K562 (cell line): ENCODE results near the gene ARHGAP15. TPM values are rescaled to one million over a fixed set of nuclear protein-coding genes. Genes with fewer than 3 reads are reported as not detected.

ENCODE experiments used
- ARID1B ChIP-seq: fragments of 450-650 bp; IDR thresholded peaks from 2 replicates; pipeline ENCODE4 v1.6.1; 2016; ENCODE audit warnings: antibody characterized with exemption, mild to moderate bottlenecking, inconsistent platforms
- COPS2 ChIP-seq: fragments of 450-650 bp; conservative IDR thresholded peaks from 2 replicates; pipeline ENCODE4 v1.6.1; 2016; ENCODE audit warnings: mild to moderate bottlenecking, moderate library complexity
- DPF2 ChIP-seq: fragments of 450-650 bp; IDR thresholded peaks from 2 replicates; pipeline ENCODE4 v1.6.1; 2016
- ESRRB ChIP-seq: fragments of 250-450 bp; sonication (Bioruptor Pico); IDR thresholded peaks from 2 replicates; pipeline ENCODE4 v1.5.0; 2020; ENCODE audit warnings: mild to moderate bottlenecking, moderate library complexity, borderline replicate concordance
- FOXK1 ChIP-seq: sonication (generic); formaldehyde crosslinking; IDR thresholded peaks from 2 replicates; pipeline ENCODE4 v1.8.0; 2022; ENCODE audit warnings: missing genetic modification reagents, mild to moderate bottlenecking, borderline replicate concordance
- KAT7 ChIP-seq: sonication (generic); formaldehyde crosslinking; IDR thresholded peaks from 2 replicates; pipeline ENCODE4 v1.8.0; 2022; ENCODE audit warnings: missing genetic modification reagents, mild to moderate bottlenecking, borderline replicate concordance
- KLF1 ChIP-seq: fragments of 450-650 bp; IDR thresholded peaks from 2 replicates; pipeline ENCODE4 v1.6.1; 2016; ENCODE audit warnings: missing genetic modification characterization, missing compliant biosample characterization
- MAX ChIP-seq: sonication (generic); formaldehyde crosslinking; IDR thresholded peaks from 2 replicates; pipeline ENCODE4 v1.9.0; 2022; ENCODE audit warnings: mild to moderate bottlenecking, missing genetic modification reagents
- MYBL2 ChIP-seq, 2 experiments: fragments of 450-650 bp in 1 of 2; sonication (generic) in 1 of 2; formaldehyde crosslinking in 1 of 2; IDR thresholded peaks; 2 replicates each; pipeline versions ENCODE4 v1.6.1 to v1.8.1; 2017 to 2022; ENCODE audit warnings: borderline replicate concordance in 1 of 2, inconsistent platforms in 1 of 2, low read depth in 1 of 2, mild to moderate bottlenecking in 1 of 2, missing genetic modification reagents in 1 of 2, moderate library complexity in 1 of 2
- PHB2 ChIP-seq: fragments of 450-650 bp; IDR thresholded peaks from 2 replicates; pipeline ENCODE4 v1.6.1; 2017; ENCODE audit warnings: low read depth
- PTBP1 ChIP-seq: fragments of 200-400 bp; formaldehyde crosslinking; IDR thresholded peaks from 2 replicates; pipeline ENCODE4 v1.6.1; 2017; ENCODE audit warnings: low read depth, low read length
- RBM25 ChIP-seq: fragments of 200-400 bp; formaldehyde crosslinking; IDR thresholded peaks from 2 replicates; pipeline ENCODE4 v1.6.1; 2018; ENCODE audit warnings: low read length, low read depth, moderate library complexity; ENCODE audit not compliant: severe bottlenecking
- TAL1 ChIP-seq: fragments of 450-650 bp; IDR thresholded peaks from 2 replicates; pipeline ENCODE4 v1.6.1; 2016; ENCODE audit warnings: mild to moderate bottlenecking
- USF2 ChIP-seq: sonication (generic); formaldehyde crosslinking; IDR thresholded peaks from 2 replicates; pipeline ENCODE4 v1.5.0; 2020; ENCODE audit warnings: missing genetic modification reagents
- ZNF395 ChIP-seq: fragments of 200-800 bp; sonication (Bioruptor generic); IDR thresholded peaks from 2 replicates; pipeline ENCODE4 v1.6.1; 2017; ENCODE audit warnings: missing genetic modification characterization, missing compliant biosample characterization
- polyA plus RNA-seq, 8 experiments: library from polyadenylated mRNA; depleted of rRNA in 4 of 8; stranded (reverse) in 5 of 8; unstranded in 3 of 8; fragments of >200 nt; fragmentation: Nextera tagmentation in 2 of 8; fragmentation: Illumina TruSeq in 1 of 8; extraction: Ambion mirVana in 2 of 8; extraction: Trizol in 1 of 8; gene quantifications; 2 replicates each; pipeline versions ENCODE4 v1.2.1 to v1.2.3, GENCODE V29; 2011 to 2014; ENCODE audit warnings: inconsistent platforms in 1 of 8, missing spikeins in 1 of 8
- total RNA-seq, 7 experiments: library from RNA; depleted of rRNA in 6 of 7; stranded (reverse); fragments of >200 nt in 6 of 7; fragmentation: Illumina TruSeq in 2 of 7; extraction: Trizol in 2 of 7; gene quantifications; 2 replicates each; pipeline versions ENCODE4 v1.2.1 to v1.2.3, GENCODE V29; 2011 to 2021; ENCODE audit warnings: low replicate concordance in 1 of 7
- TF ChIP-seq, protein P1 (sequence below): fragments of 250-450 bp; sonication (Bioruptor Pico); IDR thresholded peaks from 2 replicates; pipeline ENCODE4 v1.4.0; 2020; ENCODE audit warnings: mild to moderate bottlenecking, moderate library complexity
- TF ChIP-seq, protein P2 (sequence below): fragments of 450-650 bp; IDR thresholded peaks from 2 replicates; pipeline ENCODE4 v1.6.1; 2014; ENCODE audit warnings: low read depth, mild to moderate bottlenecking, moderate library complexity, borderline replicate concordance
- TF ChIP-seq, protein P3 (sequence below): sonication (generic); formaldehyde crosslinking; IDR thresholded peaks from 2 replicates; pipeline ENCODE4 v1.8.0; 2022; ENCODE audit warnings: mild to moderate bottlenecking, missing genetic modification reagents, borderline replicate concordance

Gene ARHGAP15
- total and polyA plus RNA-seq, 9 of the 15 experiments (the other 6 are each of a cell fraction or from before 2014, with no cell fraction given): 1.5 to 17.9 (median 7.9) TPM

- TF ChIP-seq USF2 (CRISPR knock-in tag) (no peak), ARID1B (peak; percentile 38), ESRRB (CRISPR knock-in tag) (no peak), PTBP1 (no peak), DPF2 (peak; percentile 46; the same call in 1 of the 2 replicates), MYBL2 (IDR thresholded peaks at IDR 0.05; ENCODE audit: low read depth) (peak; percentile 34; the same call in 1 of the 2 replicates), MYBL2 (CRISPR knock-in tag; IDR thresholded peaks at IDR 0.05; ENCODE audit: borderline replicate concordance) (no peak), COPS2 (no peak), FOXK1 (CRISPR knock-in tag) (no peak), TAL1 (peak; percentile 38; the same call in 1 of the 2 replicates), RBM25 (no peak), MAX (CRISPR knock-in tag) (no peak), KLF1 (no peak), KAT7 (CRISPR knock-in tag) (no peak), PHB2 (no peak), ZNF395 (CRISPR knock-in tag) (no peak)
- TF ChIP-seq, protein P1, sequence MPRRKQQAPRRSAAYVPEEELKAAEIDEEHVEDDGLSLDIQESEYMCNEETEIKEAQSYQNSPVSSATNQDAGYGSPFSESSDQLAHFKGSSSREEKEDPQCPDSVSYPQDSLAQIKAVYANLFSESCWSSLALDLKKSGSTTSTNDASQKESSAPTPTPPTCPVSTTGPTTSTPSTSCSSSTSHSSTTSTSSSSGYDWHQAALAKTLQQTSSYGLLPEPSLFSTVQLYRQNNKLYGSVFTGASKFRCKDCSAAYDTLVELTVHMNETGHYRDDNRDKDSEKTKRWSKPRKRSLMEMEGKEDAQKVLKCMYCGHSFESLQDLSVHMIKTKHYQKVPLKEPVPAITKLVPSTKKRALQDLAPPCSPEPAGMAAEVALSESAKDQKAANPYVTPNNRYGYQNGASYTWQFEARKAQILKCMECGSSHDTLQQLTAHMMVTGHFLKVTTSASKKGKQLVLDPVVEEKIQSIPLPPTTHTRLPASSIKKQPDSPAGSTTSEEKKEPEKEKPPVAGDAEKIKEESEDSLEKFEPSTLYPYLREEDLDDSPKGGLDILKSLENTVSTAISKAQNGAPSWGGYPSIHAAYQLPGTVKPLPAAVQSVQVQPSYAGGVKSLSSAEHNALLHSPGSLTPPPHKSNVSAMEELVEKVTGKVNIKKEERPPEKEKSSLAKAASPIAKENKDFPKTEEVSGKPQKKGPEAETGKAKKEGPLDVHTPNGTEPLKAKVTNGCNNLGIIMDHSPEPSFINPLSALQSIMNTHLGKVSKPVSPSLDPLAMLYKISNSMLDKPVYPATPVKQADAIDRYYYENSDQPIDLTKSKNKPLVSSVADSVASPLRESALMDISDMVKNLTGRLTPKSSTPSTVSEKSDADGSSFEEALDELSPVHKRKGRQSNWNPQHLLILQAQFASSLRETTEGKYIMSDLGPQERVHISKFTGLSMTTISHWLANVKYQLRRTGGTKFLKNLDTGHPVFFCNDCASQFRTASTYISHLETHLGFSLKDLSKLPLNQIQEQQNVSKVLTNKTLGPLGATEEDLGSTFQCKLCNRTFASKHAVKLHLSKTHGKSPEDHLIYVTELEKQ: no peak
- TF ChIP-seq, protein P2, sequence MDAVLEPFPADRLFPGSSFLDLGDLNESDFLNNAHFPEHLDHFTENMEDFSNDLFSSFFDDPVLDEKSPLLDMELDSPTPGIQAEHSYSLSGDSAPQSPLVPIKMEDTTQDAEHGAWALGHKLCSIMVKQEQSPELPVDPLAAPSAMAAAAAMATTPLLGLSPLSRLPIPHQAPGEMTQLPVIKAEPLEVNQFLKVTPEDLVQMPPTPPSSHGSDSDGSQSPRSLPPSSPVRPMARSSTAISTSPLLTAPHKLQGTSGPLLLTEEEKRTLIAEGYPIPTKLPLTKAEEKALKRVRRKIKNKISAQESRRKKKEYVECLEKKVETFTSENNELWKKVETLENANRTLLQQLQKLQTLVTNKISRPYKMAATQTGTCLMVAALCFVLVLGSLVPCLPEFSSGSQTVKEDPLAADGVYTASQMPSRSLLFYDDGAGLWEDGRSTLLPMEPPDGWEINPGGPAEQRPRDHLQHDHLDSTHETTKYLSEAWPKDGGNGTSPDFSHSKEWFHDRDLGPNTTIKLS: no peak
- TF ChIP-seq, protein P3, sequence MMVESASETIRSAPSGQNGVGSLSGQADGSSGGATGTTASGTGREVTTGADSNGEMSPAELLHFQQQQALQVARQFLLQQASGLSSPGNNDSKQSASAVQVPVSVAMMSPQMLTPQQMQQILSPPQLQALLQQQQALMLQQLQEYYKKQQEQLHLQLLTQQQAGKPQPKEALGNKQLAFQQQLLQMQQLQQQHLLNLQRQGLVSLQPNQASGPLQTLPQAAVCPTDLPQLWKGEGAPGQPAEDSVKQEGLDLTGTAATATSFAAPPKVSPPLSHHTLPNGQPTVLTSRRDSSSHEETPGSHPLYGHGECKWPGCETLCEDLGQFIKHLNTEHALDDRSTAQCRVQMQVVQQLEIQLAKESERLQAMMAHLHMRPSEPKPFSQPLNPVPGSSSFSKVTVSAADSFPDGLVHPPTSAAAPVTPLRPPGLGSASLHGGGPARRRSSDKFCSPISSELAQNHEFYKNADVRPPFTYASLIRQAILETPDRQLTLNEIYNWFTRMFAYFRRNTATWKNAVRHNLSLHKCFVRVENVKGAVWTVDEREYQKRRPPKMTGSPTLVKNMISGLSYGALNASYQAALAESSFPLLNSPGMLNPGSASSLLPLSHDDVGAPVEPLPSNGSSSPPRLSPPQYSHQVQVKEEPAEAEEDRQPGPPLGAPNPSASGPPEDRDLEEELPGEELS (CRISPR knock-in tag): no peak
These were observed 565.1 kb downstream of the ARHGAP15 start (continued) for GRCh38 chr2:143694335-143694734.
